A549 (cell line): Measurements from ENCODE around the gene BCL2. TPM values are rescaled to one million over a fixed set of nuclear protein-coding genes. Genes with fewer than 3 reads are reported as not detected.

Experiments
- ATAC-seq, 2 experiments: fragments of 200-7000 bp in 1 of 2; fragments of >200 bp in 1 of 2; cut with Nextera tagmentation in 1 of 2; cut with Tn5 transposase in 1 of 2; 3 replicates each; pipeline versions ENCODE4 v1.8.0 to v1.9.1; 2018 to 2020; ENCODE audit warnings: mild to moderate bottlenecking in 1 of 2, moderate library complexity in 1 of 2
- CTCF ChIA-PET: fragments of 300-600 bp; sonication (Branson Sonifier 250); formaldehyde crosslinking; extraction: SDS; loops from one replicate; lab custom pipeline; 2021; ENCODE audit warnings: antibody characterized with exemption, inconsistent platforms; lab: Yijun Ruan, JAX
- POLR2A ChIA-PET: fragments of 350-600 bp; formaldehyde crosslinking; extraction: SDS; loops from one replicate; lab custom pipeline; 2021; ENCODE audit warnings: antibody characterized with exemption, inconsistent platforms; lab: Yijun Ruan, JAX
- DNase-seq, 2 experiments: peaks; one replicate each; pipeline versions ENCODE4 v3.0.0 to v3.0.0-alpha.2; 2011 to 2016; ENCODE audit warnings: low read depth in 1 of 2, low spot score in 1 of 2
- FAIRE-seq: peaks from 2 replicates; lab custom pipeline; 2011; peaks lifted over from hg19 to GRCh38; lab: Jason Lieb, UNC
- H3K27ac ChIP-seq, 2 experiments: fragments of >200 bp; sonication (Bioruptor Twin); formaldehyde crosslinking; 3 replicates each; pipeline ENCODE4 v1.5.1; 2016 to 2017
- H3K4me1 ChIP-seq: fragments of >200 bp; sonication (Bioruptor Twin); formaldehyde crosslinking; 3 replicates; pipeline ENCODE4 v1.6.1; 2016
- H3K4me2 ChIP-seq: fragments of >200 bp; sonication (Bioruptor Twin); formaldehyde crosslinking; 3 replicates; pipeline ENCODE4 v1.6.1; 2016
- H3K4me3 ChIP-seq: fragments of >200 bp; sonication (Bioruptor Twin); formaldehyde crosslinking; 3 replicates; pipeline ENCODE4 v1.5.1; 2016
- H3K9me3 ChIP-seq: fragments of >200 bp; sonication (Bioruptor Twin); formaldehyde crosslinking; 3 replicates; pipeline ENCODE4 v1.6.1; 2016
- BCL3 ChIP-seq: fragments of >200 bp; sonication (Bioruptor Twin); formaldehyde crosslinking; IDR thresholded peaks from 3 replicates; pipeline ENCODE4 v1.6.1; 2016
- BHLHE40 ChIP-seq: IDR thresholded peaks from 2 replicates; pipeline ENCODE4 v1.6.1; 2012; ENCODE audit warnings: low read depth, low read length, inconsistent platforms
- CHD2 ChIP-seq: fragments of 150-350 bp; IDR thresholded peaks from 2 replicates; pipeline ENCODE4 v1.6.1; 2014; ENCODE audit warnings: low read length; ENCODE audit not compliant: partially characterized antibody
- FOXS1 ChIP-seq: fragments of 250-450 bp; sonication (Bioruptor Pico); IDR thresholded peaks from 2 replicates; pipeline ENCODE4 v1.5.0; 2020; ENCODE audit warnings: mild to moderate bottlenecking, moderate library complexity
- HOXA7 ChIP-seq: fragments of 250-450 bp; sonication (Bioruptor Pico); IDR thresholded peaks from 2 replicates; pipeline ENCODE4 v1.5.0; 2020; ENCODE audit warnings: mild to moderate bottlenecking, moderate library complexity
- HOXB5 ChIP-seq: fragments of 250-450 bp; sonication (Bioruptor Pico); IDR thresholded peaks from 2 replicates; pipeline ENCODE4 v1.5.0; 2020; ENCODE audit warnings: mild to moderate bottlenecking, moderate library complexity
- JUN ChIP-seq, 2 experiments: fragments of >200 bp; sonication (Bioruptor Twin); formaldehyde crosslinking; IDR thresholded peaks; 2 replicates in 1 of 2; 3 replicates in 1 of 2; pipeline ENCODE4 v1.6.1; 2016 to 2017
- KDM1A ChIP-seq: fragments of 200-600 bp; sonication (generic); IDR thresholded peaks from 2 replicates; pipeline ENCODE4 v1.6.1; 2016; ENCODE audit warnings: low read depth, mild to moderate bottlenecking
- KDM5A ChIP-seq: fragments of 200-600 bp; sonication (generic); IDR thresholded peaks from 2 replicates; pipeline ENCODE4 v1.6.1; 2016; ENCODE audit warnings: antibody characterized with exemption, mild to moderate bottlenecking
- MYC ChIP-seq: IDR thresholded peaks from 2 replicates; pipeline ENCODE4 v1.6.1; 2012; ENCODE audit warnings: mild to moderate bottlenecking, inconsistent platforms, low read length, improper control_type of control experiment, borderline replicate concordance
- NPAS2 ChIP-seq: fragments of 250-450 bp; sonication (Bioruptor Pico); IDR thresholded peaks from 2 replicates; pipeline ENCODE4 v1.8.0; 2022; ENCODE audit warnings: mild to moderate bottlenecking, moderate library complexity, borderline replicate concordance
- PBX3 ChIP-seq: IDR thresholded peaks from 2 replicates; pipeline ENCODE4 v1.6.1; 2012
- POLR2A ChIP-seq: IDR thresholded peaks from 2 replicates; pipeline ENCODE4 v1.6.1; 2012; ENCODE audit warnings: mild to moderate bottlenecking, low read length
- TP53 ChIP-seq: fragments of 250-450 bp; sonication (Bioruptor Pico); IDR thresholded peaks from 2 replicates; pipeline ENCODE4 v1.5.0; 2021; ENCODE audit warnings: mild to moderate bottlenecking, moderate library complexity
- ZC3H11A ChIP-seq: fragments of 450-650 bp; IDR thresholded peaks from 2 replicates; pipeline ENCODE4 v1.6.1; 2014; ENCODE audit warnings: antibody characterized with exemption, mild to moderate bottlenecking
- WGBS: methylation state at CpG from one replicate; pipeline ENCODE4 v1.1.6; 2017; ENCODE audit errors: missing lambda C conversion rate; 5-methylcytosine and 5-hydroxymethylcytosine counted together
- polyA plus RNA-seq, 4 experiments: library from polyadenylated mRNA; depleted of rRNA in 3 of 4; stranded (reverse); fragments of >200 nt; fragmentation: RNase III in 1 of 4; extraction: RNeasy Plus Mini Kit Qiagen cat#74134 plus additional on column Dnase treatment in 1 of 4; gene quantifications; 2 replicates in 3 of 4; 3 replicates in 1 of 4; pipeline ENCODE4 v1.2.3, GENCODE V29; 2011 to 2017
- TF ChIP-seq, protein P1 (sequence below): fragments of 200-600 bp; sonication (generic); IDR thresholded peaks from 2 replicates; pipeline ENCODE4 v1.6.1; 2016; ENCODE audit warnings: antibody characterized with exemption, mild to moderate bottlenecking, moderate library complexity
- TF ChIP-seq, protein P2 (sequence below): fragments of >200 bp; sonication (Bioruptor Twin); formaldehyde crosslinking; IDR thresholded peaks from 3 replicates; pipeline ENCODE4 v1.5.1; 2016
- TF ChIP-seq, protein P3 (sequence below): fragments of 150-350 bp; IDR thresholded peaks from 2 replicates; pipeline ENCODE4 v1.6.1; 2014; ENCODE audit warnings: low read depth, mild to moderate bottlenecking, low read length

BCL2 gene
- polyA plus RNA-seq, 2 of the 4 experiments (the other 2 are of a cell fraction): 0.50 to 0.61 TPM

DNA sequence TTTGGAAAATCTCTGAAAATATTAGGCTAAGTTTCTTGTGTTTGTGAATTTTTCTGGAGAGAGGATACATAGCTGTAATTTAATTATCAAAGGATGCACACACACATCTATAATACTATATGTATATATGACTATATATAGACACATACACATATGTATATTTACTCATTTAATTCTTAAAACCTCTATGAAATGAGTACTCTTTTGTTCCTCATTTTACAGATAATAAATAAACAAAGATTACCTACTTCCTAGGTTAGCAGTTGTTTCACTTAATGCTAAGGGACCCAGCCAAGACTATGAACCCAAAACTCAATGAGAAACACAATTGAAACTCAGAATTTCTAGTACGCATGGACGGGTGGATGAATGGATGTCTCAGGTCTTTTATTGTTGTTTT lies 145.6 kb downstream of the BCL2 start (continued):
- TF ChIP-seq, protein P1, sequence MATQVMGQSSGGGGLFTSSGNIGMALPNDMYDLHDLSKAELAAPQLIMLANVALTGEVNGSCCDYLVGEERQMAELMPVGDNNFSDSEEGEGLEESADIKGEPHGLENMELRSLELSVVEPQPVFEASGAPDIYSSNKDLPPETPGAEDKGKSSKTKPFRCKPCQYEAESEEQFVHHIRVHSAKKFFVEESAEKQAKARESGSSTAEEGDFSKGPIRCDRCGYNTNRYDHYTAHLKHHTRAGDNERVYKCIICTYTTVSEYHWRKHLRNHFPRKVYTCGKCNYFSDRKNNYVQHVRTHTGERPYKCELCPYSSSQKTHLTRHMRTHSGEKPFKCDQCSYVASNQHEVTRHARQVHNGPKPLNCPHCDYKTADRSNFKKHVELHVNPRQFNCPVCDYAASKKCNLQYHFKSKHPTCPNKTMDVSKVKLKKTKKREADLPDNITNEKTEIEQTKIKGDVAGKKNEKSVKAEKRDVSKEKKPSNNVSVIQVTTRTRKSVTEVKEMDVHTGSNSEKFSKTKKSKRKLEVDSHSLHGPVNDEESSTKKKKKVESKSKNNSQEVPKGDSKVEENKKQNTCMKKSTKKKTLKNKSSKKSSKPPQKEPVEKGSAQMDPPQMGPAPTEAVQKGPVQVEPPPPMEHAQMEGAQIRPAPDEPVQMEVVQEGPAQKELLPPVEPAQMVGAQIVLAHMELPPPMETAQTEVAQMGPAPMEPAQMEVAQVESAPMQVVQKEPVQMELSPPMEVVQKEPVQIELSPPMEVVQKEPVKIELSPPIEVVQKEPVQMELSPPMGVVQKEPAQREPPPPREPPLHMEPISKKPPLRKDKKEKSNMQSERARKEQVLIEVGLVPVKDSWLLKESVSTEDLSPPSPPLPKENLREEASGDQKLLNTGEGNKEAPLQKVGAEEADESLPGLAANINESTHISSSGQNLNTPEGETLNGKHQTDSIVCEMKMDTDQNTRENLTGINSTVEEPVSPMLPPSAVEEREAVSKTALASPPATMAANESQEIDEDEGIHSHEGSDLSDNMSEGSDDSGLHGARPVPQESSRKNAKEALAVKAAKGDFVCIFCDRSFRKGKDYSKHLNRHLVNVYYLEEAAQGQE: no peak
- TF ChIP-seq, protein P2, sequence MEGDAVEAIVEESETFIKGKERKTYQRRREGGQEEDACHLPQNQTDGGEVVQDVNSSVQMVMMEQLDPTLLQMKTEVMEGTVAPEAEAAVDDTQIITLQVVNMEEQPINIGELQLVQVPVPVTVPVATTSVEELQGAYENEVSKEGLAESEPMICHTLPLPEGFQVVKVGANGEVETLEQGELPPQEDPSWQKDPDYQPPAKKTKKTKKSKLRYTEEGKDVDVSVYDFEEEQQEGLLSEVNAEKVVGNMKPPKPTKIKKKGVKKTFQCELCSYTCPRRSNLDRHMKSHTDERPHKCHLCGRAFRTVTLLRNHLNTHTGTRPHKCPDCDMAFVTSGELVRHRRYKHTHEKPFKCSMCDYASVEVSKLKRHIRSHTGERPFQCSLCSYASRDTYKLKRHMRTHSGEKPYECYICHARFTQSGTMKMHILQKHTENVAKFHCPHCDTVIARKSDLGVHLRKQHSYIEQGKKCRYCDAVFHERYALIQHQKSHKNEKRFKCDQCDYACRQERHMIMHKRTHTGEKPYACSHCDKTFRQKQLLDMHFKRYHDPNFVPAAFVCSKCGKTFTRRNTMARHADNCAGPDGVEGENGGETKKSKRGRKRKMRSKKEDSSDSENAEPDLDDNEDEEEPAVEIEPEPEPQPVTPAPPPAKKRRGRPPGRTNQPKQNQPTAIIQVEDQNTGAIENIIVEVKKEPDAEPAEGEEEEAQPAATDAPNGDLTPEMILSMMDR: no peak
- TF ChIP-seq HOXA7 (CRISPR knock-in tag) (no peak), KDM5A (no peak), KDM1A (no peak), JUN (IDR thresholded peaks at IDR 0.05) (no peak)

DNA sequence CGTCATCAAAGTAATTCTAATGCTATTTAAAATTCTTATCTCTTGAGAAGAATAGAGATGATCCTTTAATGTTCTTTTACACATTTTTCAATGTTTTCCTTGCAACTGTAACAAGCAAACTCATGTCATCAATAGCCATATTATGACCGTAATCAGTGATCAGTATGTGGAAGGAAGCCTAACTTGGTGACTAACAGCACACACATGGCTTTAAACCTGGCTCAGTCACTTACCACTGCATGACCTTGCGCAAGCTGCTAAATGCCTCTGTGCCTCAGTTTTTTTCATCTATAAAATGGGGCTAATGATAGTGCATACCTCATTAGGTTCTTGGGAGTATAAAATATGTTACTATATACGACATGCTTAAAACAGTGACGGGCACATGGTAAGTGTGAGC lies 149.7 kb downstream of the BCL2 start:
- H3K4me1 ChIP-seq: no peaks in the 10 kb centered on the region
- H3K9me3 ChIP-seq: no peaks in the 10 kb centered on the region
- FAIRE-seq: no peak
- no peak overlapping the region for H3K4me2 ChIP-seq
- no peak for ATAC-seq
- ChIA-PET CTCF (interaction anchor here (1.1 kb wide), 1 partner anchor 14 kb away, joined by 3 read pairs; no protein-coding TSS in a partner anchor), POLR2A (no interaction called here)
- 80% methylated on average over 5 of the region's 5 CpGs for WGBS
- H3K27ac ChIP-seq: no peak overlapping the region
- no peak for TF ChIP-seq ZC3H11A
- TF ChIP-seq HOXB5: no peak
- no peak for DNase-seq
- H3K4me3 ChIP-seq: no peak overlapping the region

DNA sequence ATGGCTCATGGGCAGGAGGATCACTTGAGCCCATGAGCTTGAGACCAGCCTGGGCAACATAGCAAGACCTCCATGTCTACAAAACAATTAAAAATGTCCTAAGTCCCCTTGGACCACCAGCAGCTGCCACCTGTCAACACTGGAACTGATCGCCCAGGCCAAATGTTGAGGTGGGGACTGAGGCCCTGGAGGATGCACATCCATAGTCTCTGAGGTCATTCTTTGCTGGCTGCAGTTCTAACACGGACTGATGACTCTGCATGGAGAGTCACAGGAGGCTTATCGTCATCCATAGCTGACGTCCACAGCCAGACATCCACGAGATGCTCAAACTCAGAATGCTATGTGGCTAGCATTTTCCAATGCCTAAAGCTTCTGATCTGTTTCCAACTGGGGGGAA lies 151.3 kb downstream of the BCL2 start:
- no peak overlapping the region for H3K4me3 ChIP-seq
- FAIRE-seq (no peak), DNase-seq (no peak), ATAC-seq (no peak)
- H3K4me2 ChIP-seq: no peak overlapping the region
- WGBS: 37% methylated on average over 5 of the region's 5 CpGs
- ChIA-PET CTCF (no interaction called here), POLR2A (no interaction called here)
- TF ChIP-seq POLR2A (no peak), FOXS1 (no peak), MYC (no peak), BCL3 (no peak), BHLHE40 (no peak), NPAS2 (no peak), CHD2 (no peak), PBX3 (no peak), TP53 (CRISPR knock-in tag) (no peak), HOXB5 (no peak), KDM1A (no peak)
- TF ChIP-seq, protein P3, sequence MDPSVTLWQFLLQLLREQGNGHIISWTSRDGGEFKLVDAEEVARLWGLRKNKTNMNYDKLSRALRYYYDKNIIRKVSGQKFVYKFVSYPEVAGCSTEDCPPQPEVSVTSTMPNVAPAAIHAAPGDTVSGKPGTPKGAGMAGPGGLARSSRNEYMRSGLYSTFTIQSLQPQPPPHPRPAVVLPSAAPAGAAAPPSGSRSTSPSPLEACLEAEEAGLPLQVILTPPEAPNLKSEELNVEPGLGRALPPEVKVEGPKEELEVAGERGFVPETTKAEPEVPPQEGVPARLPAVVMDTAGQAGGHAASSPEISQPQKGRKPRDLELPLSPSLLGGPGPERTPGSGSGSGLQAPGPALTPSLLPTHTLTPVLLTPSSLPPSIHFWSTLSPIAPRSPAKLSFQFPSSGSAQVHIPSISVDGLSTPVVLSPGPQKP: no peak
- TF ChIP-seq, protein P1: no peak
- TF ChIP-seq, all 56 proteins: peak for 0
- Histone ChIP-seq H3K9me3 (no peaks in the 10 kb centered on the region), H3K4me1 (no peaks in the 10 kb centered on the region), H3K27ac (no peak overlapping the region)
